ENCODE data around the gene RBMS1.
A peak's percentile ranks its signal among the peaks of the same experiment; 100 is the strongest.
"Not testable (repeated sequence)": the region's sequence is repeated elsewhere in the genome, so short reads cannot be mapped to it uniquely, and the experiment has no call there.

The RBMS1 gene

GRCh38 chr2:160509016-160509415 is 15.4 kb upstream of the RBMS1 start:
- Mint-ChIP-seq H3K4me3 (no peak overlapping the region), H3K27ac (no peak overlapping the region), H3K36me3 (no peaks in the 10 kb centered on the region), H3K27me3 (no peaks in the 10 kb centered on the region), H3K4me1 (peaks cover 27% of the 10 kb centered on the region), H3K9me3 (no peaks in the 10 kb centered on the region)

- H3K27ac Mint-ChIP-seq, result no peak overlapping the region
- H3K4me1 Mint-ChIP-seq, result peaks cover 23% of the 10 kb centered on the region
- H3K9me3 Mint-ChIP-seq, result no peaks in the 10 kb centered on the region
- no peak overlapping the region for H3K4me3 Mint-ChIP-seq
- H3K27me3 Mint-ChIP-seq, result no peaks in the 10 kb centered on the region
- no peaks in the 10 kb centered on the region for H3K36me3 Mint-ChIP-seq
These were observed 13.9 kb upstream of the RBMS1 start for GRCh38 chr2:160507464-160507863.

- no peak overlapping the region for H3K27ac Mint-ChIP-seq
- H3K36me3 Mint-ChIP-seq, result no peaks in the 10 kb centered on the region
- H3K9me3 Mint-ChIP-seq, result no peaks in the 10 kb centered on the region
- peak overlapping the region; percentile 2 for H3K4me3 Mint-ChIP-seq
- no peaks in the 10 kb centered on the region for H3K27me3 Mint-ChIP-seq
- H3K4me1 Mint-ChIP-seq, result peaks cover 19% of the 10 kb centered on the region
These were observed 13.4 kb upstream of the RBMS1 start for GRCh38 chr2:160507046-160507407.

GRCh38 chr2:160506371-160507045 is 12.9 kb upstream of the RBMS1 start:
- H3K27me3 Mint-ChIP-seq, result no peaks in the 10 kb centered on the region
- H3K4me3 Mint-ChIP-seq, result peak overlapping the region; percentile 2
- no peaks in the 10 kb centered on the region for H3K9me3 Mint-ChIP-seq
- peak overlapping the region; percentile 36 for H3K27ac Mint-ChIP-seq
- peaks cover 19% of the 10 kb centered on the region for H3K4me1 Mint-ChIP-seq
- no peaks in the 10 kb centered on the region for H3K36me3 Mint-ChIP-seq

- no peaks in the 10 kb centered on the region for H3K36me3 Mint-ChIP-seq
- peaks cover 19% of the 10 kb centered on the region for H3K4me1 Mint-ChIP-seq
- no peak overlapping the region for H3K4me3 Mint-ChIP-seq
- no peaks in the 10 kb centered on the region for H3K27me3 Mint-ChIP-seq
- H3K9me3 Mint-ChIP-seq, result no peaks in the 10 kb centered on the region
- H3K27ac Mint-ChIP-seq, result no peak overlapping the region
These were observed 11.6 kb upstream of the RBMS1 start for GRCh38 chr2:160505256-160505655.

- Mint-ChIP-seq H3K27ac (no peak overlapping the region), H3K9me3 (no peaks in the 10 kb centered on the region), H3K36me3 (no peaks in the 10 kb centered on the region), H3K27me3 (no peaks in the 10 kb centered on the region), H3K4me3 (no peak overlapping the region), H3K4me1 (peaks cover 33% of the 10 kb centered on the region)
These were observed 8.9 kb upstream of the RBMS1 start for GRCh38 chr2:160502478-160502877.

- H3K4me1 Mint-ChIP-seq, result peaks cover 32% of the 10 kb centered on the region
- H3K36me3 Mint-ChIP-seq, result no peaks in the 10 kb centered on the region
- no peak overlapping the region for H3K4me3 Mint-ChIP-seq
- H3K9me3 Mint-ChIP-seq, result no peaks in the 10 kb centered on the region
- H3K27me3 Mint-ChIP-seq, result no peaks in the 10 kb centered on the region
- no peak overlapping the region for H3K27ac Mint-ChIP-seq
These were observed 7.8 kb upstream of the RBMS1 start for GRCh38 chr2:160501370-160501769.

- Mint-ChIP-seq H3K4me3 (no peak overlapping the region), H3K9me3 (no peaks in the 10 kb centered on the region), H3K4me1 (peaks cover 43% of the 10 kb centered on the region), H3K27me3 (no peaks in the 10 kb centered on the region), H3K36me3 (no peaks in the 10 kb centered on the region), H3K27ac (no peak overlapping the region)
These were observed 6.3 kb upstream of the RBMS1 start for GRCh38 chr2:160499865-160500264.

GRCh38 chr2:160498137-160498536 is 4.5 kb upstream of the RBMS1 start:
- H3K36me3 Mint-ChIP-seq, result no peaks in the 10 kb centered on the region
- no peak overlapping the region for H3K27ac Mint-ChIP-seq
- H3K4me1 Mint-ChIP-seq, result peaks cover 47% of the 10 kb centered on the region

GRCh38 chr2:160494201-160494644 is 616 bp upstream of the RBMS1 start:
- Mint-ChIP-seq H3K9me3 (no peaks in the 10 kb centered on the region), H3K27ac (peak overlapping the region; percentile 4), H3K27me3 (no peaks in the 10 kb centered on the region), H3K36me3 (no peaks in the 10 kb centered on the region), H3K4me3 (peak overlapping the region; percentile 60), H3K4me1 (peaks cover 68% of the 10 kb centered on the region)

More at GRCh38 chr2:160498137-160498536, 4.5 kb upstream of the RBMS1 start:
- Mint-ChIP-seq H3K4me3 (no peak overlapping the region), H3K27me3 (no peaks in the 10 kb centered on the region), H3K9me3 (no peaks in the 10 kb centered on the region)

- Mint-ChIP-seq H3K27ac (peak overlapping the region; percentile 97), H3K9me3 (no peaks in the 10 kb centered on the region), H3K36me3 (peaks cover 1% of the 10 kb centered on the region), H3K4me3 (peak overlapping the region; percentile 96), H3K27me3 (no peaks in the 10 kb centered on the region), H3K4me1 (peaks cover 73% of the 10 kb centered on the region)
These were observed 993 bp downstream of the RBMS1 start for GRCh38 chr2:160492401-160493226.

- H3K27me3 Mint-ChIP-seq, result no peaks in the 10 kb centered on the region
These were observed 1.7 kb downstream of the RBMS1 start for GRCh38 chr2:160491911-160492371.

GRCh38 chr2:160490733-160491685 is 2.6 kb downstream of the RBMS1 start:
- peak overlapping the region; percentile 97 for H3K27ac Mint-ChIP-seq
- no peaks in the 10 kb centered on the region for H3K9me3 Mint-ChIP-seq

More at GRCh38 chr2:160491911-160492371, 1.7 kb downstream of the RBMS1 start:
- Mint-ChIP-seq H3K36me3 (peaks cover 1% of the 10 kb centered on the region), H3K4me1 (peaks cover 73% of the 10 kb centered on the region), H3K27ac (peak overlapping the region; percentile 97), H3K9me3 (no peaks in the 10 kb centered on the region), H3K4me3 (peak overlapping the region; percentile 96)

GRCh38 chr2:160489111-160489510 is 4.5 kb downstream of the RBMS1 start:
- no peaks in the 10 kb centered on the region for H3K27me3 Mint-ChIP-seq
- peaks cover 1% of the 10 kb centered on the region for H3K36me3 Mint-ChIP-seq
- H3K9me3 Mint-ChIP-seq, result no peaks in the 10 kb centered on the region
- H3K4me3 Mint-ChIP-seq, result peak overlapping the region; percentile 68
- peaks cover 74% of the 10 kb centered on the region for H3K4me1 Mint-ChIP-seq
- H3K27ac Mint-ChIP-seq, result peak overlapping the region; percentile 96

More at GRCh38 chr2:160490733-160491685, 2.6 kb downstream of the RBMS1 start:
- H3K27me3 Mint-ChIP-seq, result no peaks in the 10 kb centered on the region
- peaks cover 73% of the 10 kb centered on the region for H3K4me1 Mint-ChIP-seq
- H3K36me3 Mint-ChIP-seq, result peaks cover 1% of the 10 kb centered on the region
- peak overlapping the region; percentile 96 for H3K4me3 Mint-ChIP-seq

GRCh38 chr2:160488289-160488688 is 5.3 kb downstream of the RBMS1 start:
- not testable (repeated sequence) for H3K27me3 Mint-ChIP-seq, H3K36me3 Mint-ChIP-seq, H3K9me3 Mint-ChIP-seq
- H3K4me1 Mint-ChIP-seq, result peaks cover 81% of the 10 kb centered on the region
- peak overlapping the region; percentile 20 for H3K4me3 Mint-ChIP-seq
- H3K27ac Mint-ChIP-seq, result peak overlapping the region; percentile 84
